GM18870 (cell line): Measurements from ENCODE around the gene NUDT19.
"Not testable (repeated sequence)": the region's sequence is repeated elsewhere in the genome, so short reads cannot be mapped to it uniquely, and the experiment has no call there.

Experiments
- ATAC-seq: cut with Tn5 transposase; IDR thresholded peaks from one replicate; pipeline ENCODE4 v1.9.1; 2021; ENCODE audit warnings: moderate library complexity; ENCODE audit not compliant: unreplicated experiment

The NUDT19 gene

GRCh38 chr19:32708457-32708856 lies 16.8 kb downstream of the NUDT19 start:
- ATAC-seq = no peak

GRCh38 chr19:32709032-32709431 lies 17.4 kb downstream of the NUDT19 start:
- no peak for ATAC-seq

- no peak for ATAC-seq
Measured at GRCh38 chr19:32711747-32712146, 20.1 kb downstream of the NUDT19 start.

- ATAC-seq = not testable (repeated sequence)
Measured at GRCh38 chr19:32716203-32716602, 24.6 kb downstream of the NUDT19 start.

- ATAC-seq = no peak
Measured at GRCh38 chr19:32717496-32717895, 25.9 kb downstream of the NUDT19 start.

GRCh38 chr19:32718286-32718685 lies 26.7 kb downstream of the NUDT19 start:
- ATAC-seq = no peak

GRCh38 chr19:32719611-32720059 lies 28.0 kb downstream of the NUDT19 start, which contains the start of gene TDRD12:
Gene TDRD12, plus strand, starts transcription at chr19:32719767. Its CDS starts 306 bp downstream, at chr19:32720073.
- no peak for ATAC-seq

GRCh38 chr19:32720216-32720935 lies 28.8 kb downstream of the NUDT19 start:
- no peak for ATAC-seq

- ATAC-seq = no peak
Measured at GRCh38 chr19:32720936-32721250, 29.3 kb downstream of the NUDT19 start.

GRCh38 chr19:32735936-32736335 lies 44.3 kb downstream of the NUDT19 start:
- no peak for ATAC-seq

GRCh38 chr19:32743021-32743420 lies 51.4 kb downstream of the NUDT19 start:
- no peak for ATAC-seq

GRCh38 chr19:32743447-32743846 lies 51.8 kb downstream of the NUDT19 start:
- no peak for ATAC-seq

GRCh38 chr19:32744555-32745325 lies 53.1 kb downstream of the NUDT19 start:
- no peak for ATAC-seq

GRCh38 chr19:32745594-32746251 lies 54.1 kb downstream of the NUDT19 start:
- not testable (repeated sequence) for ATAC-seq

- ATAC-seq = not testable (repeated sequence)
Measured at GRCh38 chr19:32746631-32747196, 55.1 kb downstream of the NUDT19 start.

- ATAC-seq = no peak
Measured at GRCh38 chr19:32748497-32748896, 56.9 kb downstream of the NUDT19 start.

GRCh38 chr19:32748948-32749347 lies 57.3 kb downstream of the NUDT19 start:
- no peak for ATAC-seq

- ATAC-seq = no peak
Measured at GRCh38 chr19:32749361-32749760, 57.7 kb downstream of the NUDT19 start.

GRCh38 chr19:32750441-32751055 lies 58.9 kb downstream of the NUDT19 start:
- ATAC-seq = no peak

- ATAC-seq = no peak
Measured at GRCh38 chr19:32751066-32751465, 59.4 kb downstream of the NUDT19 start.

- no peak for ATAC-seq
Measured at GRCh38 chr19:32757189-32757588, 65.6 kb downstream of the NUDT19 start.
